GM12878 (cell line): ENCODE results near the gene PUSL1. TPM values are rescaled to one million over a fixed set of nuclear protein-coding genes. Genes with fewer than 3 reads are reported as not detected.

ENCODE experiments used
- ATAC-seq: fragments of 200-7000 bp; cut with Tn5 transposase; 3 replicates; pipeline ENCODE4 v1.9.1; 2020; ENCODE audit warnings: mild to moderate bottlenecking, moderate library complexity
- BruUV-seq: library from RNA; stranded (reverse); fragments of 400-500 nt; replicated peaks from 2 replicates; lab custom pipeline; 2021; lab: Mats Ljungman, UMichigan
- CTCF ChIA-PET: fragments of 300-600 bp; sonication (Branson Sonifier 250); formaldehyde crosslinking; extraction: SDS; loops from one replicate; lab custom pipeline; 2021; ENCODE audit warnings: inconsistent platforms; lab: Yijun Ruan, JAX
- POLR2A ChIA-PET: fragments of 350-600 bp; formaldehyde crosslinking; extraction: SDS; loops from one replicate; lab custom pipeline; 2021; ENCODE audit warnings: inconsistent platforms; lab: Charles Lee
- RAD21 ChIA-PET: fragments of 300-600 bp; sonication (Branson Sonifier 250); formaldehyde crosslinking; loops from one replicate; lab custom pipeline; 2023; ENCODE audit warnings: antibody characterized with exemption; ENCODE audit not compliant: unreplicated experiment; lab: Charles Lee
- SMC1A ChIA-PET: fragments of 300-600 bp; sonication (Branson Sonifier 250); formaldehyde crosslinking; loops from one replicate; lab custom pipeline; 2023; ENCODE audit not compliant: unreplicated experiment, uncharacterized antibody; lab: Charles Lee
- DNase-seq: peaks from one replicate; pipeline ENCODE4 v3.0.0-alpha.2; 2011; ENCODE audit warnings: low read depth, low spot score
- FAIRE-seq: peaks from 3 replicates; lab custom pipeline; 2011; peaks lifted over from hg19 to GRCh38; lab: Jason Lieb, UNC
- H2AFZ ChIP-seq: 2 replicates; pipeline ENCODE4 v1.6.0; 2011; ENCODE audit warnings: low read depth, low read length, control low read depth; ENCODE audit not compliant: control insufficient read depth
- H3K27ac ChIP-seq: 2 replicates; pipeline ENCODE4 v1.5.1; 2011; ENCODE audit warnings: control low read depth; ENCODE audit not compliant: control insufficient read depth, insufficient read depth
- H3K27me3 ChIP-seq, 2 experiments: replicated peaks in 1 of 2; 2 replicates each; pipeline versions ENCODE4 v1.6.0 to v1.6.1; 2011; ENCODE audit warnings: low read length in 1 of 2; ENCODE audit not compliant: control insufficient read depth in 2 of 2, insufficient read depth in 2 of 2
- H3K36me3 ChIP-seq, 2 experiments: 2 replicates each; pipeline ENCODE4 v1.5.1; 2011; ENCODE audit warnings: low read length in 1 of 2; ENCODE audit not compliant: control insufficient read depth in 2 of 2, insufficient read depth in 2 of 2
- H3K4me1 ChIP-seq: 2 replicates; pipeline ENCODE4 v1.6.1; 2011; ENCODE audit warnings: mild to moderate bottlenecking, low read length, moderate library complexity, mixed read lengths; ENCODE audit not compliant: control insufficient read depth, insufficient read depth
- H3K4me2 ChIP-seq: 2 replicates; pipeline ENCODE4 v1.6.0; 2011; ENCODE audit warnings: control low read depth; ENCODE audit not compliant: control insufficient read depth, insufficient read depth
- H3K4me3 ChIP-seq: fragments of 200-600 bp; sonication (generic); 2 replicates; pipeline ENCODE4 v1.5.1; 2016
- H3K79me2 ChIP-seq: 2 replicates; pipeline ENCODE4 v1.6.0; 2011; ENCODE audit warnings: low read length; ENCODE audit not compliant: control insufficient read depth, insufficient read depth
- H3K9ac ChIP-seq: 2 replicates; pipeline ENCODE4 v1.8.0; 2011; ENCODE audit warnings: low read length, control low read depth, mixed read lengths; ENCODE audit not compliant: control insufficient read depth, insufficient read depth
- H3K9me3 ChIP-seq: replicated peaks from 3 replicates; pipeline ENCODE4 v1.5.1; 2011; ENCODE audit warnings: mild to moderate bottlenecking, low read length; ENCODE audit not compliant: control insufficient read depth, insufficient read depth
- H4K20me1 ChIP-seq: 2 replicates; pipeline ENCODE4 v1.6.0; 2011; ENCODE audit not compliant: control insufficient read depth, insufficient read depth
- CBX5 ChIP-seq: sonication (generic); IDR thresholded peaks from 2 replicates; pipeline ENCODE4 v1.6.1; 2016; ENCODE audit warnings: low read depth, moderate library complexity, mild to moderate bottlenecking, inconsistent platforms
- CTCF ChIP-seq, 3 experiments: IDR thresholded peaks in 2 of 3; conservative IDR thresholded peaks in 1 of 3; 2 replicates each; pipeline ENCODE4 v1.5.1; 2011; ENCODE audit warnings: low read depth in 3 of 3, low read length in 3 of 3, mild to moderate bottlenecking in 3 of 3, control low read depth in 2 of 3, moderate library complexity in 2 of 3, inconsistent platforms in 1 of 3, mixed read lengths in 1 of 3; ENCODE audit not compliant: control insufficient read depth in 2 of 3, insufficient read depth in 1 of 3; ENCODE audit errors: extremely low read depth in 1 of 3
- EGR1 ChIP-seq, 2 experiments: IDR thresholded peaks; 1 replicate in 1 of 2; 2 replicates in 1 of 2; pipeline ENCODE4 v1.6.1; 2011 to 2012; ENCODE audit warnings: low read depth in 2 of 2, low read length in 2 of 2, borderline replicate concordance in 1 of 2, mild to moderate bottlenecking in 1 of 2, moderate library complexity in 1 of 2
- KDM1A ChIP-seq: fragments of 200-600 bp; sonication (generic); IDR thresholded peaks from 2 replicates; pipeline ENCODE4 v1.6.1; 2016; ENCODE audit warnings: borderline replicate concordance
- PML ChIP-seq: IDR thresholded peaks from 2 replicates; pipeline ENCODE4 v1.6.1; 2012; ENCODE audit warnings: low read length, inconsistent platforms
- POLR2A ChIP-seq: IDR thresholded peaks from 2 replicates; pipeline ENCODE4 v1.6.1; 2011; ENCODE audit warnings: low read depth, mild to moderate bottlenecking, low read length
- RELA ChIP-seq: fragments of 450-650 bp; IDR thresholded peaks from 2 replicates; pipeline ENCODE4 v1.8.0; 2014; ENCODE audit warnings: borderline replicate concordance; ENCODE audit not compliant: partially characterized antibody
- RELB ChIP-seq: fragments of 450-650 bp; IDR thresholded peaks from 2 replicates; pipeline ENCODE4 v1.6.1; 2017; ENCODE audit warnings: low read depth, mild to moderate bottlenecking, moderate library complexity
- RUNX3 ChIP-seq: IDR thresholded peaks from 2 replicates; pipeline ENCODE4 v1.6.1; 2012; ENCODE audit warnings: low read length, inconsistent platforms
- SREBF1 ChIP-seq: IDR thresholded peaks from 2 replicates; pipeline ENCODE4 v1.6.1; 2012; ENCODE audit warnings: mild to moderate bottlenecking, low read length
- ZBTB33 ChIP-seq: fragments of 450-650 bp; IDR thresholded peaks from 2 replicates; pipeline ENCODE4 v1.6.1; 2017; ENCODE audit warnings: mild to moderate bottlenecking
- WGBS: methylation state at CpG from one replicate; pipeline ENCODE4 v1.1.6; 2016; ENCODE audit warnings: low lambda C conversion rate; ENCODE audit not compliant: insufficient replicate concordance, insufficient coverage; ENCODE audit errors: missing lambda C conversion rate; 5-methylcytosine and 5-hydroxymethylcytosine counted together
- in situ Hi-C: fragments of 300-500 bp; cut with MboI; formaldehyde crosslinking; loops from 9 replicates; pipeline ENCODE4 v1.14.3; 2018; ENCODE audit warnings: mixed read lengths
- intact Hi-C: fragments of 100-400 bp; cut with micrococcal nuclease; formaldehyde crosslinking; loops from one replicate; pipeline ENCODE4 v1.14.2; 2022; ENCODE audit not compliant: unreplicated experiment
- polyA plus RNA-seq, 11 experiments: library from polyadenylated mRNA; depleted of rRNA in 4 of 11; unstranded in 6 of 11; stranded (reverse) in 5 of 11; fragments of >200 nt; fragmentation: Nextera tagmentation in 4 of 11; fragmentation: Illumina TruSeq in 1 of 11; extraction: Ambion mirVana in 4 of 11; extraction: Trizol in 1 of 11; gene quantifications; 1 replicate in 1 of 11; 2 replicates in 10 of 11; pipeline versions ENCODE4 v1.2.1 to v1.2.3, GENCODE V29; 2011 to 2016; ENCODE audit warnings: inconsistent platforms in 2 of 11, missing spikeins in 2 of 11, low read depth in 1 of 11
- total RNA-seq, 4 experiments: library from RNA; depleted of rRNA in 3 of 4; stranded (reverse); fragments of >200 nt in 3 of 4; fragmentation: Illumina TruSeq in 1 of 4; extraction: Trizol in 1 of 4; gene quantifications; 2 replicates each; pipeline versions ENCODE4 v1.2.1 to v1.2.3, GENCODE V29; 2013 to 2021

The PUSL1 gene
- total and polyA plus RNA-seq, 10 of the 15 experiments (the other 5 are each of a cell fraction or from before 2014, with no cell fraction given), result 0.16 to 28.4 (median 15.1) TPM

GRCh38 chr1:1299686-1300351 lies 8.6 kb upstream of the PUSL1 start:
- Histone ChIP-seq H3K4me3 (no peak overlapping the region), H3K9me3 (no peaks in the 10 kb centered on the region), H3K36me3 (no peaks in the 10 kb centered on the region), H3K4me1 (peaks cover 3% of the 10 kb centered on the region), H3K9ac (no peak overlapping the region), H3K27me3 (no peaks in the 10 kb centered on the region), H3K27ac (no peak overlapping the region), H3K4me2 (no peak overlapping the region), H4K20me1 (no peaks in the 10 kb centered on the region), H3K79me2 (no peaks in the 10 kb centered on the region; the same call in 1 of the 2 replicates), H2AFZ (no peak overlapping the region)
- ATAC-seq (peak; percentile 86), FAIRE-seq (peak; percentile 35), DNase-seq (no peak)
- ChIA-PET POLR2A (no interaction called here), RAD21 (no interaction called here), CTCF (interaction anchor here (1.0 to 1.2 kb wide), 2 partner anchors 36 to 267 kb away, joined by 3 to 4 read pairs; no protein-coding TSS in a partner anchor), SMC1A (no interaction called here)
- in situ Hi-C loops, result no loop called here
- intact Hi-C loops, result no loop called here
- WGBS, result 72% methylated on average over 20 of the region's 22 CpGs
- no peak for TF ChIP-seq RELA
- TF ChIP-seq CTCF (IDR thresholded peaks at IDR 0.05 in 2 of 3, conservative IDR thresholded peaks at IDR 0.05 in 1 of 3; ENCODE audit: control insufficient read depth in 2 of 3, extremely low read depth in 1 of 3, insufficient read depth in 1 of 3, low read depth in 3 of 3, low read length in 3 of 3), result peak; percentile 51 to 72 (median 55)
- BruUV-seq, result no TSS peak

GRCh38 chr1:1300352-1300739 lies 8.1 kb upstream of the PUSL1 start:
- DNase-seq (no peak), ATAC-seq (no peak; the same call in 2 of the 3 replicates), FAIRE-seq (no peak)
- 79% methylated on average over 12 of the region's 12 CpGs for WGBS
- no peaks in the 10 kb centered on the region for H3K36me3 ChIP-seq
- ChIA-PET SMC1A (no interaction called here), RAD21 (no interaction called here), CTCF (interaction anchor here (1.0 to 1.2 kb wide), 2 partner anchors 36 to 268 kb away, joined by 3 to 4 read pairs; no protein-coding TSS in a partner anchor), POLR2A (no interaction called here)
- H3K27me3 ChIP-seq, result no peaks in the 10 kb centered on the region
- H3K4me3 ChIP-seq, result no peak overlapping the region
- no peak overlapping the region for H2AFZ ChIP-seq
- no peaks in the 10 kb centered on the region for H3K9me3 ChIP-seq
- H3K27ac ChIP-seq, result no peak overlapping the region
- no peaks in the 10 kb centered on the region for H4K20me1 ChIP-seq
- H3K9ac ChIP-seq, result no peak overlapping the region
- no TSS peak for BruUV-seq
- peaks cover 8% of the 10 kb centered on the region for H3K4me1 ChIP-seq
- no peak overlapping the region for H3K4me2 ChIP-seq
- intact Hi-C loops (no loop called here), in situ Hi-C loops (no loop called here)
- H3K79me2 ChIP-seq, result no peaks in the 10 kb centered on the region; the same call in 1 of the 2 replicates
- TF ChIP-seq RELB, result no peak
- TF ChIP-seq RUNX3, result no peak
- no peak for TF ChIP-seq POLR2A
- no peak for TF ChIP-seq SREBF1
- TF ChIP-seq KDM1A, result no peak
- no peak for TF ChIP-seq PML
- TF ChIP-seq EGR1 (IDR thresholded peaks at IDR 0.05; ENCODE audit: borderline replicate concordance in 1 of 2, low read depth in 2 of 2, low read length in 2 of 2), result no peak
- no peak for TF ChIP-seq CBX5
- TF ChIP-seq ZBTB33, result no peak
